OCI-LY7 (cell line): ENCODE measurements around the gene FHOD3.

Experiments
- CTCF ChIP-seq: fragments of 200-600 bp; sonication (generic); conservative IDR thresholded peaks from 2 replicates; pipeline ENCODE4 v1.5.1; 2014; ENCODE audit warnings: mild to moderate bottlenecking, antibody characterized with exemption, low read length, moderate library complexity, mixed read lengths
- EZH2phosphoT487 ChIP-seq: fragments of 200-600 bp; sonication (generic); IDR thresholded peaks from 2 replicates; pipeline ENCODE4 v1.6.1; 2018; ENCODE audit warnings: low read depth, borderline replicate concordance, mild to moderate bottlenecking, mixed run types, antibody characterized with exemption, low read length, moderate library complexity, mixed read lengths

GRCh38 chr18:36782710-36783109, 485.2 kb downstream of the FHOD3 start:
- TF ChIP-seq CTCF (no peak), EZH2phosphoT487 (no peak)
